ENCODE results near the gene KCNA2.

The KCNA2 gene

DNA sequence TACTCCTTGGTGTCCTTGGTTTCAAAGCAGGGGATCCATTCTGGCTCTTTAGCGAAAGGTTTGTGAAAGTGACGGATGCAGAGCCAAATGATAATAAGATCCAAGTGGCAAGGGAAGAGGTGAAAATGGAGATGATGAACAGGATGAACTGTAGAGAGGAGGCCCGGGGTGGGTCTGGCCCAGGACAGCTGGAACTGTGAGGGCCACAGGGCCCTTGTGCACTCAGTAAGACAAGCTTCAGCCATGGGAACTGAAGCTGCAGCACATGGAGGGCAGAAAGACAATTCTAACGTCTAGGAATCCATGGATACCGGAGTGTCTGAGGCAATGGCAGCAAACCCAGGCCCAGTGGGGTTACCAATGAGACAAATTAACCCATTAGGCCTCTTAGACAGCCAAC lies 4.8 kb downstream of the KCNA2 start:
- DNase-seq, result no peak

DNA sequence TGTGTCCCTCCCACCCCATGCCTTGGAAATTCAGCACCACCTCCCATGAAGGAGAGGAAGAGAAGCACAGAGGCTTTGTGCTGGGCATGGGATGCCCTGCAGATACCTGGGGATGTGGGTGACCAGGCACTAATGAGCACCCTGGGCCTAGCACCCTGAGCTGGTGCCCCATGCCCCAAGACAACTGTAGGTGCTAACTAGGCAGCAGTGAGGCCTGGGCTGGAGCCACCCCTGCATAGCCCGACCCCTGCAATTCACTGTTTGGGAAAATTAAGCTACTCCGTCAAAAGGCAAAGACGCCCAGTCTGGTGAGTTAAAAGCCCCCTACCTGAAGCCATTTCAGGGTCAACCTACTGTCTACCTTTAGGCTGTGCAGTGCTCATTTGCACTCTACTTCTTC lies 5.4 kb downstream of the KCNA2 start:
- no peak for DNase-seq

DNA sequence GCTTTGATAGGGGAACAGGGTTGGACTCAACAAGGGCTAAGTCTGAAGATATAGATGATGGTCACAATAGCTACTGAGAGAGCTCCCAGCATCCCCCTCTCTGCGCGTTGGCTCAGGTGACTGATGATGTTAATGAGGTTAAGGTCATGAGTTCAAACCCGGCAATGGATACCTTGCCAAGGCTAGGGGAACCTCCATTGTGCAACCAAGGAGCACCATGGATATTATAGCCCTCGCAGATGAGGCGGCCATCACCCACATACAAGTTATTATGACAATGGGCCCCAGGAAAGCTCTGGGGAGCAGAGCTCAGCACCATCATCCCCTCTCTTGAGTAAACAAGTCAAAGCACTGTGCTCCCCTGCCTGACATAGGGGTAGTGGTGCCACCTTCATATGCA lies 8.2 kb downstream of the KCNA2 start:
- no peak for DNase-seq

DNA sequence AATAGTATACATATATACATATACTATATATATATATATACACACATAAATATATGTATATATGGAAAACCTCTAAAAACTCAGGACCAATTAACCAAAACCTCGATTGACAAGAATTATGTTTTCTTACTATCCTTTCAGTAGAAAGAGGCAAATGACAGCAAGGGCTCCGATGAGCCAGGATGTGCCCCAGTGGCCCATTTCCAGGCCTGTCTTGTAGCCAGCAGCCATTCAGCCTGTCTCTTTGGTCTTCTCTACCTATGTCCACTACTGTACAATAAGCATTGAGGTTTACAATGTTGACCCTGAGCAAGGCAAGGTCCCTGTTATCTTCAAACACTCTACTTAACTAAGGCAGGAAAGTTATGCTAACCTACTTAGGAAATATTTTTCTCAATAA lies 9.8 kb downstream of the KCNA2 start:
- DNase-seq, result no peak

DNA sequence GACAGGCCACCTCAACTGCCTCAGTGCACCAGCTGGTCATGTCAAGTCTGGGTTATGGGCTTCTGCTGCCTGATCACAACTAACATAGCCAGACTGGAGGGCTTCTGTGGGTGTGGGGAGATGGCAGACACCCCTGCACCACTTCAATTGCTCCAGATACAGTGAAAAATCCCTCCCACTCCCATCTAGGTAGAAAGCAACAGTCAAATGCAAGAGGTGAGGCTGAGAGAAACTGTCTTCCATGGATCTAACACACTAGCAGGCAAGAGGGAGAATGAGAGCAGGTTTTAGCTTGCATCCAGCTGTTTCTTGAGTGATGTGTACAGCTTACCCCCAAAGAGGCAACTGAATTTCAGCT lies 10.8 kb downstream of the KCNA2 start:
- no peak for DNase-seq

DNA sequence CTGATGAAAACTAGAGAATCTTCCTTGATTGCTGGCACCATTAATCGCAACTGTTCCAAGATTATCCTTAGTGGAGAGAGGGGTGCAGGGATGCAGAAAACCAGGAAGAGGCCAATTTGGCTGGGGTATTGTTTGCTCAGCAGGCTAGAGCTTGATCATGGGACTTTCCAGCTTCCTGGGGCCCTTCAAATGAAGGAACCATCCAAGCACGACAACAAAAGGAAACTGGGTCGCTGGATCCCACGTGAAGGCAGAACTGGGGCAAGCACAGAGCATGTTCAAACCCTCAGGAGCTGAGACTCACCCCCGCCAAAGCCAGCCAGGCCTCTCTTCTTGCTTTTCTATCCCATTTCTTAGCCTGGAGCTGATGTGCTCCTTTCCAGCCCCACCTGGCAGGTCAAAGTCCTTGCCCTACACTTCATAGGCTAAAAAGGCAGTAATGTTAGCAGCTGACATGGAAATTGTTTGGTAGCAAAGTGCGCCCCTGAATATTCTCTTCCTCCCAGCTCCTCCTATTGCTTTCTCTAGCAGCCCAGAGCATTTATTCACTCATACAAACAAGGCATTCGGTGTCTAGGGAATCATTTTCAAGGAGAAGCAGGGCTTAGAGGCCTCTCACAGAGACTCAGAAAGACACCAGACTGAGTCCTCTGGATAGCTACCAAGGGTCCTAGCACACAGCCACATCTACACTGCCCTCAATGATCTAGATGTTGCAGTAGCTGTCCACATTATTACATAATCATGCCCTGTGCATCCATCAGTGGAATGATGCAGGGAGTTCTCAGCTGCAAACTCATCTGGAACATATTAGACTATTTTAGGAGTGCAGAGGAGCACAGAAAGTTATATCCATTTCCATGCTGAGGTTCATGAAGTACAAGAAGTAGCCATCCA lies 11.5 kb downstream of the KCNA2 start:
- DNase-seq, result no peak

DNA sequence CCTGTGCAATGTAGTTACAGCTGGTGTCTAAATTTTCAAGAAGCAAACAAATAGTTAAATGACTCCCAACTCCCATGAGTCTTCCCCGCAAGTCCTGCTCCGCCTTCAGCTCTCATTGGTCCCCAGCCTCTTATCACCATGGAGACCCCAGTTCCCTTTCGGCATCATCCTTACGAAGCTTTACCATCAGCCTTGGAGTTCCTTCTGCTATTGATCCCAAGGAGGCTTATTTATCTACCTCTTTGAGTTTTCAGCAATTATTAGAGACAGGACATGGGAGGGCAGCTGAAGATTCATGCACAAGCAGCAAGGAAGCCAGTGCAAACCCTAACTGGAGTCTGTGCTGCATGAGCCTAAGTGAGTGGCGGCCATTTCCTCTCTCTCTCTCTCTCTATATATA lies 12.3 kb downstream of the KCNA2 start:
- no peak for DNase-seq

DNA sequence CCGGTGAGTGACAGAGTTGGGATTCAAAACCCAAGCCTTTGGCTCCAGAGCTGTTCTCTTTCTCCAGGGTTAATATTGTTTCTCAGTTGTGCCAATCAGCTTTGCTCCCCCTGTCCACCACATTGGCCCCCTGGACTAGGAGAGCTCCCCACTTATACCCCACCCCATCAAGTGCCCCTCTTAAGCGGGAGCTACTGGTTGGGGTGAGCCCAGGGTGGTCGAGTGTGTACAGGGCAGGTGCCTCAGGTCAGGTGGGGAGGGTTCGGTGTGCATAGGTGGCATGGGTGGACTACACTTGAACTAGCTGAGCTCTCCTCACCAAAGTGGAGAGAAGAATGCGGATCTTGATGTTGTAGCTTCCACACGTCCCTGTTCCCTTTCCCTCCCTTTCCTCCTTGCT lies 14.2 kb downstream of the KCNA2 start:
- no peak for DNase-seq

DNA sequence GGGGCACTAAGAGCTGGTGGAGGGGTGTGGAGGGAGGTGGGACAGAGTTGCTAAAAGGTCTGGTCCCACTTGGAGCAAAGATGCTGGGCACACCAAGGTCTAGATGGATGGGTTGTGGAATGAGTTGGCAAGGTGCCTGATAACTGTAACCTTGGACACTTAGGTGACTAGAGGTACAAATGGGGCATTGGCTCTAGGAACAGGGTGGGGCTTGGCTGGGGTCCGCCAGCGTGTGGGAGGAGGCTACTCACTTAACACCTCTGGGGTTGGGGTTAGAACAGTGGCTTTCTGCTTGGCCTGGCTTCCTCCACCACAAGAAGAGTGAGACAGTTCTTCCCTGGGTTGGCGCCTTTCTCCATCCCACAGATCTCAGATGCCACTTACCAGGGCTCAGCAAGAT lies 17.2 kb downstream of the KCNA2 start:
- no peak for DNase-seq

DNA sequence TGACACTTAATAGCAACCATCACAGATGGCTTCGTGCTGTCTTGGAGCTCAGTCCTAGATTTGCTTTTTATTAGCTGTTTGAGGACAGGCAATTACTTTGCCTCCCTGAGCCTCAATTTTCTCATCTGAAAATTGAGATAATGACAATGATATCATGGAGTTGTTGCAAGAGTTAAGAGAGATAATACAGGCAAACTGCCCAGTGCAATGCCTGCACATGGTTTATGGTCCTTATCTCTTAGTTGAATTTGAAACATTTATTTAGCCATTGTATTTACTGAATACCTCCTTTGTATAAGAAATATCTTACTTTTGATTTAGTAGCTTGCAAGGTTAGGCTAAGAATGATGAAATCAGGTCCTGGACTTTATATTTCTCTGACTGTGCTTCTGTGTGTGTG lies 17.7 kb downstream of the KCNA2 start:
- no peak for DNase-seq

DNA sequence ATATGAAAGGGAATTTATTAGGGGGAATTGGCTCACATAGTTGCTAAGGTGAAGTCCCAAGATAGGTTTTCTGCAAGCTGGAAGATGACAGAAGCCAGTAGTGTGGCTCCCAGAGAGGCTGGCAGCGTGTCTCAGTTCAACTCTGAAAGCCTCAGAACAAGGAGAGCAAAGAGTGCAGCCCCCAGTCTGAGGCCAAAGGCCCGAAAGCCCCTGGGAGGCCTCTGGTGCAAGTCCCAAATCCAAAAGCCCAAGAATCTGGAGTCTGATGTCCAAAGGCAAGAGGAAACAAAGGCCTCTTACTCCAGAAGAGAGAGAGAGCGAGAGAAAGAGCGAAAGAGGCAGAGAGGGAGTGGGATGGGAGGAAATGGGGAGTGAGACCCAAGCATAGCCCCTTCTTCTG lies 18.3 kb downstream of the KCNA2 start:
- DNase-seq, result no peak

DNA sequence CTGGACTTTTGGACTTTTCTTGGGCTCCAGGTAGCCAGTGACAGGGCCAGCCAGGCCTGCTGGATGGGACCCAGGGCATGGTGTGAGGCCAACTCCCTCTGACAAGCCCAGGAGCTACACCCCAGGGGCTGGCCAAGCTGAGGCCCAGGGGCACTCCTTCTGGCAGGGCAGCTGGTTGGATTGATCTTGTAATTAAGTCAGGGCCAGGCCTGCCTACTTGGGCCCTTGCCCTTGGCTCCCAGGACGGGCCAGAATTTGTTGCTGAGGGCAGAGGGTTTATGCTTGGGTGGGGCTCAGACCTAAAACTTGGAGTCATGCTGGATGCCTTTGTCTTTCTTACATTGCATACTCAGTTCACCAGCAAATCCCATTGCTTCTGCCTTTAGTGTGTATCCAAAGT lies 20.7 kb downstream of the KCNA2 start:
- DNase-seq, result no peak

DNA sequence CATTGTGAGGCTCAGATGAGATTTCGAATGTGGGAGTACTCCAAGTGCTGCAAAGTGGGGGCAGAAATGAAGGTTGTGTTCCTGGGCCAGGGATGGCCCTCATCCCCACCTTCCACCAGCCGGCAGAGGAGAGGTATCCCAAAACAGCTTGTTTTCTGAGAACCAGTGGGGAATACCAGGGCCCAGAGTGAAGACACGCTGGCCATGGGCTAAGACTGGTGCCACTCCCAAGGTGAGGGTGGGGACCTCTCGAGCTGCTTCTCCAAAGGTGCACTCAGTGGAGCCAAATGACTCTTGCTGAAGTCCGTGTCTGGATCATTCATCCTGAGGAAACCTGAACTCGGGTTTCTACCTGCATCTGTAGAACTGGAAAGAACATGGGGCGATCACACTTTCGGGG lies 22.1 kb downstream of the KCNA2 start:
- no peak for DNase-seq

DNA sequence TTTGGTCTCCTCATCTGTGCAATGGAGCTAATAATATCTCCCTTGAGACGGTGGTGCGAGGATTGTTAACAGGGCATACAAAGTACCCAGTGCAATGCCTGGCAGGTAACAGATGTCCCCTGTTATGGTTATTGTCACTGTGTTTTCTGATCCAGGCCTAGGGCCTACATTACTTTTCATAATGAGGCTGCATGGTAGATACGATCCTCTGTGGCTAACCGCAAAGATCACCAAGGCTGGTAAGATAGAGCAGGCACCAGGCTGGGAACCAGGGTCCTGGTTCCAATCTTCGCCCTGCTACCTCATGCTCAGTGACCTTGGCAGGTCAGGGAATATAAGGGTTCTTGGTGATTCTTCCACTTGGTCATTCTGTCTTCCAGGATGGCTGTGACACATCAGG lies 22.7 kb downstream of the KCNA2 start:
- no peak for DNase-seq

DNA sequence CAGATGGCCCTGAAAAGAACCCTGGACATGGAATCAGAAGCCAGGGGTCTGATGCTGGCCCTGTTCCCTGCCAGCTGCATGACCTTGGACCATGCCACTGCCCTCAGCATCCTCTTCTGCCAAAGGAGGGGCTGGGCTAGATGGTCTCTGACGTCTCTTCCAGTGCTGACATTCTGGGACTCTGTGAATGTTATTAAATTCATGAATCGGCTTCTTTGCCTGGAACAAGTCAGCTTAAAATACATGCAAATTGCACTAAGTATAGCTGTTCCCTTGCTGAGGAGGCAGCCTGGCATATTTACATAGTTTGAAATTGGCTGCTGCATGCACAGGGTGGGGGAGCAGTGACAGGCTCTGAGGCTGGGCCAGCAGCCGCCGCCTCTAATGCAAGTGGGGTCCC lies 23.8 kb downstream of the KCNA2 start:
- no peak for DNase-seq

DNA sequence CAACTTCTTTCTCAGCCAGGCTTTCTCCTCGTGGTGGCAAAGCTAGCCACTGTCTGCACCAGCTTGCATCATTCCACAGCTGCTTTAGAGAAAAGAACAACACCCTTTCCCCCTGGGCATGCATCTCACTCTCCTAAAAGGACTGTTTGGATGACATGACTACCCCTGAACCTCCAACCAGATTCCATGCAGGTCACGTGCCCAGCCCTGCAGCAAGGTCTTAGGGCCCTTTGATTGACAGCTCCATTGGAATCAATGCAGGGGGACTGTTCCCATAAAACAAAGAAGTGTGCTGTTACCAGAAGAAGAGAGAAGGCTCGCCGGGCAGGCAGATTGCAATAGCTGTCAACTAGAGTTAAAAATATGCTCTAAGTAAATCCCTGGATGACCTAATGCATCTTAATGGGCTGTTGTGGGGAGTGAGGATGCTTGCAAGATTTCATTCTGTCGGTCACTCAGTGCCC lies 24.4 kb downstream of the KCNA2 start:
- DNase-seq, result no peak

DNA sequence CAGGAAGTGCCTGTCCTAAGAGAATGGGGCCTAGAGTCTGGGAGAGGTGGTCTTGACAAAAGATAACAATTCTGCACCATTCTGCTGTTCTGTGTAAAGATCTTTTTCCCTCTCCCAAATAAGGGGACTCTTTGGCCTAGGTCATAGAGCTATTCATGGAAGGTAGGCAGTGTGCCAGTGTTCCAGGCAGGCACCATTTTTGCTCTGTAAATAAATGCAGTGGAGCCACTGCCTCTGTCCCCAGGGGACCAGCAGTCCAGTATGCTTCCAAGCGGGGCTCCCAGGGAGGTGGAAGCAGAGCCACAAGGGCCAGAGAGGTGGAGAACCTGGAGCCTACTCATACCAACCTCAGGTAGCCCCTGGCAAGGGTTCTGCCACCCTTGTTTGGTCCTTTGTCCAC lies 25.9 kb downstream of the KCNA2 start:
- DNase-seq, result no peak

DNA sequence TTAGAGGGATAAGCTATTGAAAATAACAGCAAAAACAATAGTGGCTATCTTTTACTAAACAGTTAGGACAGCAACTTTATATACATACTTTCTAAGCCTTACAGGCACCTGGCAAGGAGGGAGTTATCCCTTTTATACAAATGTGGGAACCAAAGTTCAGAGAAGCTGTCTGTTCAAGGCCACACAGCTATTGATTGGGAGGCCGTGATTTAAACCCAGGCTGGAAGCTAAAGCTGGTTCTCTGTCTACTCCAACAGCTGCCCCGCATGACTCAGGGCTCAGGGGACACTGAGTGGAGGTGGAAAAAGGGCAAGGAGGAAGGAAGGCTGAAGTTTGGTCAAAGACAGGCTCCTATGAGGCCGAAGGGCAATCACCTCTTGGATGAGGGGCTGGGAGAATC lies 26.7 kb downstream of the KCNA2 start:
- DNase-seq, result no peak

DNA sequence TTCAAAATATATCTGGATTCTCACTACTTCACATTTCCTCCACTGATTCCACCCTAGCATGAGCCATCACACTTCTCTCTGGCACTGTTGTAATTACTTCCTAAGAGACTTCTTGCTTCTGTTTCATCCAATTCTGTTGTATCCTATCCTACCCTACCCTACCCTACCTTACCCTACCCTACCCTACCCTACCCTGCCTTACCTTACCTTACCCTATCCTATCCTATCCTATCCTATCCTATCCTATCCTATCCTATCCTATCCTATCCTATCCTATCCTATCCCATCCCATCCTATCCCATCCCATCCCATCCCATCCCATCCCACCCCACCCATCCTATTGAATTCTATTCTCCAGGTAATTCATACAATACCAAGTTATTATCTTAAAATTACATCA lies 29.7 kb downstream of the KCNA2 start:
- DNase-seq, result no peak

DNA sequence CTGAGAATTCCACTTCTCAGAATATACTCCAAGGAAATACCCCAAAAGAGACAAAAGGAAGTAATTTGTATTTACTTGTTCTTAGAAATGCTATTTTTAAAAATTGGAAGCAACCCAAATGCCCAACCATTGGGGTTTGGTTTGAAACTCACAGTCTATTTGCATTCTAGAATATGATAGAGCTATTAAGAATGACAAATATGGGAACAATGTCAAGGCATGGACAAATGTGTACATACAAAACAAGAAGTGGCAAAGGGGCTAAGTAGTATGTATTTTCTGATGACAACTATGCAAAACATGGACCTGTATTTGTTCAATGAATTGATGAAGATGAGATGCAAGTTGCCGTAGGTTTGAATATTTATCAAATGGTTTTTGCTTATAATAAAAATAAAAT lies 32.8 kb downstream of the KCNA2 start:
- no peak for DNase-seq

DNA sequence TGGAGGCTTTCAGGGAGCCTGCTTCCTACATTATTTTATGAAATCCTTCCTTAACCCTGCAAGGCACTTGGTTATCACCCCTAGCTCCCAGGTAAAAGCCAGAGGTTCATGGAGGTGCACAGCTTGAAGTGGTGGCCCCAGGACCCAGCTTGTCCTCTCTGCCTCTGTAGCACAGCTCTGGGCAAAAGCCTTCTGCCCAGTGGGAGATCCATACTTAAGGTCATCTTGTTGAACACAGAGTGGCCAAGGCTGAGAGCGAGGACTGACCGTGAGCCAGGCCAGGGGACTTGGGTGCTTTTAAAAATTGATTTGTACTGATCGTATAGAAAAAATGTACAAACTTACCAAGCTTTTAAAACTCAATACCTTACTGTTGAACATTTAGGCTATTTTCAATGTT lies 33.4 kb downstream of the KCNA2 start:
- no peak for DNase-seq

DNA sequence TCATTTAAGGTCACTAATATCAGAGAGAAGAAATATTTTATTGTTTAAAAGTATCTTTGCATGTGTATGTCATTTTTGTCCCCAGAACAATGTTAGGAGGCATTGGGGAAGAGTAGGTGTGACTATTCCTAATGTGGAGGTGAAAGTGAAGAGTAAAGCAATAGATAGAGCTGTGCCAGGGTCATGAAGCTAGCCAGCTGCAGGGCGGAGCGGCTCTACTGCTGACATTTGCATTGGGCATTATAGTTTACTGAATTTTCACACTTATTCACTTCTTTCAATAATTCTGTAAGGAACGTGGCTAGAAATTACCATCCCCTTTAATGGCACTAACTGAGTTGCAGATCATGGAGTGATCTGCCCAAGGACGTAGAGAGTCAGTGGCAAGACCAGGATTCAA lies 35.3 kb downstream of the KCNA2 start:
- DNase-seq, result no peak

DNA sequence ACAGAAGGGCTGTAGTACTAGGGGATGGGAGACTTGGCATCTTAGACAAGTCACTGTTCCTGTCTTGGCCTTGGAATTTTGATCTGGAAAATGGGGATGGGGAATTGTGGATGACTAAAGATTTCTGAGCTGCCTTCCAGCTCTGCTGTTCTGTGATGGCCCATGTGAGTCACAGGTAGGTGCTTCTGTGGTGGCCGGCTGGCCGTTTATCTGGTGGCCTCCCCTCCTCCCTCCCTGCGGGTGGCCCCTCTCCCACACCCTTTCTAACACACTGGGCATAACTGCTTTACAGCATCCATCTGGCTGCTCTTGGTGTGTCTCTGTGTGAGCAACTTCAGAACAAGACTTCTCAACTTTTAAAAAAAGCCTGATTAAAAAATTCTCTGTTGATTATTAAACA lies 35.9 kb downstream of the KCNA2 start:
- DNase-seq, result no peak

DNA sequence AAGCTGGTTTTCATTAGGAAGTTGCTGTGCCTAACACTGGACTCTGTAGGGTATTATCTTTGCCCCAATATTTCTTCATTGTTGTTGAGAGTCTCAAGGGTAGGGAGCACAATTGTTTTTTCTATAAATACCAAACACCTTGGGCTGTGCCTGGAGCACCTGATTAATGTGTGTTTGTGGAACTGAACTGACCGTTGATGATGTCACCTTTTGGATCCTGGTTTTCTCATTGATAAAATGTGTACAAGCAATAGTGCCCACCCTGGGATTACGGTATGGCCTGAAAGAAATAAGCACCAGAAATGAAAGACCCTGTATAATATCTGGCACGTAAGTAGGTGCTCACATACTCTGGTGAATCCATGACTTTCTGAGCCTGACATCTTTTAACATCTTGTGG lies 39.3 kb downstream of the KCNA2 start:
- DNase-seq, result no peak

DNA sequence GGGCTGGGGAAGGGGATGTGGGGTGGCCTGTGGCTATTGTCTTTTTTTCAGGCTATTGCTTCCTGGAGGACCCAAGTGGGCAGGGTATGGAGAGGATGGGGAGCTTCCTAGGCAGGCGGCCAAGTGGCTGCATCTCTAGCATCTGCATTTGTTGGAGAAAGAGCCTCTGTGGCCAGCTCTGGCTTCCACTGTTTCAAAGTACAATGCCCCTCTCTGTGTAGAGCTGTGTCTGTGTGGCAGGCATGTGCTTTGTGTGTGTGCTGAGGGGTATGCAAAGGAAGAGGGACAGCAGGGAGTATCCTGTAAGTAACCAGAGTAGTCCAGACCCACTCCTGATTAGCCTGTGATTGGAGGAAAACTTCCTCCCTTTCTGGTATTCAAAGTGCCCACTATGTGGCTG lies 40.6 kb downstream of the KCNA2 start:
- no peak for DNase-seq
